MCF 10A (cell line): ENCODE measurements around the gene PIK3CB. TPM values are rescaled to one million over a fixed set of nuclear protein-coding genes. Genes with fewer than 3 reads are reported as not detected.

Experiments used
- BruUV-seq: library from RNA; stranded (reverse); fragments of 400-500 nt; replicated peaks from 2 replicates; lab custom pipeline; 2021; lab: Mats Ljungman, UMichigan
- CTCF ChIA-PET: fragments of 300-600 bp; sonication (Branson Sonifier 250); formaldehyde crosslinking; extraction: SDS; loops from one replicate; lab custom pipeline; 2021; ENCODE audit warnings: antibody characterized with exemption, inconsistent platforms; lab: Yijun Ruan, JAX
- POLR2A ChIA-PET: fragments of 300-600, 350-650 bp; sonication (Branson Sonifier 250); formaldehyde crosslinking; extraction: SDS; loops from one replicate; lab custom pipeline; 2020; ENCODE audit warnings: antibody characterized with exemption, inconsistent platforms; lab: Yijun Ruan, JAX
- DNase-seq: peaks from one replicate; pipeline ENCODE4 v3.0.0-alpha.2; 2018; ENCODE audit not compliant: unreplicated experiment
- H3K27ac Mint-ChIP-seq: one replicate; pipeline ENCODE4 v1.8.0; 2022; ENCODE audit warnings: mild to moderate bottlenecking, low read depth, mixed read lengths; ENCODE audit not compliant: unreplicated experiment
- H3K27me3 Mint-ChIP-seq: one replicate; pipeline ENCODE4 v1.8.0; 2022; ENCODE audit warnings: mixed read lengths; ENCODE audit not compliant: insufficient read depth, unreplicated experiment
- H3K36me3 Mint-ChIP-seq: one replicate; pipeline ENCODE4 v1.8.0; 2022; ENCODE audit warnings: mild to moderate bottlenecking, moderate library complexity, mixed read lengths; ENCODE audit not compliant: insufficient read depth, unreplicated experiment
- H3K4me1 Mint-ChIP-seq: one replicate; pipeline ENCODE4 v1.8.0; 2022; ENCODE audit warnings: mixed read lengths; ENCODE audit not compliant: insufficient read depth, unreplicated experiment
- H3K4me3 Mint-ChIP-seq: one replicate; pipeline ENCODE4 v1.8.0; 2022; ENCODE audit warnings: mild to moderate bottlenecking, moderate library complexity, mixed read lengths; ENCODE audit not compliant: unreplicated experiment
- H3K9me3 Mint-ChIP-seq: one replicate; pipeline ENCODE4 v1.8.0; 2022; ENCODE audit warnings: mixed read lengths; ENCODE audit not compliant: unreplicated experiment
- CTCF ChIP-seq: fragments of 200-600 bp; IDR thresholded peaks from one replicate; pipeline ENCODE4 v1.8.0; 2022; ENCODE audit warnings: antibody characterized with exemption, mild to moderate bottlenecking; ENCODE audit not compliant: unreplicated experiment
- intact Hi-C: fragments of 100-400 bp; cut with micrococcal nuclease; formaldehyde crosslinking; loops from 2 replicates; pipeline ENCODE4 v1.14.1; 2022
- total RNA-seq: library from RNA; stranded (reverse); gene quantifications from 2 replicates; pipeline ENCODE4 v1.2.3, GENCODE V29; 2022

PIK3CB gene
- total RNA-seq, 1 experiment from 2014 or later: 21.1 TPM

GRCh38 chr3:138646513-138646912 lies 188.2 kb downstream of the PIK3CB start:
- Mint-ChIP-seq H3K27me3 (no peaks in the 10 kb centered on the region), H3K4me1 (no peaks in the 10 kb centered on the region), H3K4me3 (no peak overlapping the region), H3K27ac (no peak overlapping the region), H3K36me3 (peaks cover 22% of the 10 kb centered on the region), H3K9me3 (peaks cover 10% of the 10 kb centered on the region)
- intact Hi-C loops: no loop called here
- ChIA-PET POLR2A (interaction anchor here (0.7 to 1.0 kb wide), 3 partner anchors 8 to 200 kb away, joined by 3 read pairs; no protein-coding TSS in a partner anchor), CTCF (no interaction called here)
- no peak for DNase-seq
- no peak for TF ChIP-seq CTCF
- BruUV-seq: no TSS peak

- no peaks in the 10 kb centered on the region for H3K4me1 Mint-ChIP-seq
- peaks cover 22% of the 10 kb centered on the region for H3K36me3 Mint-ChIP-seq
- no peak for TF ChIP-seq CTCF
- intact Hi-C loops: no loop called here
- peaks cover 10% of the 10 kb centered on the region for H3K9me3 Mint-ChIP-seq
- ChIA-PET POLR2A (interaction anchor here (0.7 to 1.0 kb wide), 3 partner anchors 8 to 199 kb away, joined by 3 read pairs; no protein-coding TSS in a partner anchor), CTCF (interaction anchor here (1.2 kb wide), 1 partner anchor 270 kb away, joined by 4 read pairs; no protein-coding TSS in a partner anchor)
- no TSS peak for BruUV-seq
- no peak overlapping the region for H3K4me3 Mint-ChIP-seq
- H3K27ac Mint-ChIP-seq: no peak overlapping the region
- H3K27me3 Mint-ChIP-seq: no peaks in the 10 kb centered on the region
- no peak for DNase-seq
Measured at GRCh38 chr3:138646008-138646407, 188.7 kb downstream of the PIK3CB start.

- Mint-ChIP-seq H3K27ac (no peak overlapping the region), H3K4me3 (no peak overlapping the region), H3K9me3 (peaks cover 10% of the 10 kb centered on the region), H3K4me1 (no peaks in the 10 kb centered on the region), H3K36me3 (peaks cover 5% of the 10 kb centered on the region), H3K27me3 (no peaks in the 10 kb centered on the region)
- ChIA-PET POLR2A (interaction anchor here (0.6 to 1.8 kb wide), 2 partner anchors 11 to 131 kb away, joined by 3 to 4 read pairs; no protein-coding TSS in a partner anchor), CTCF (interaction anchor here (0.6 to 0.9 kb wide), 3 partner anchors 35 to 280 kb away, joined by 3 read pairs; no protein-coding TSS in a partner anchor)
- intact Hi-C loops: no loop called here
- no TSS peak for BruUV-seq
- no peak for DNase-seq
- TF ChIP-seq CTCF: no peak
Measured at GRCh38 chr3:138642927-138643253, 191.8 kb downstream of the PIK3CB start.

GRCh38 chr3:138642226-138642926 lies 192.4 kb downstream of the PIK3CB start:
- peaks cover 5% of the 10 kb centered on the region for H3K36me3 Mint-ChIP-seq
- H3K4me3 Mint-ChIP-seq: no peak overlapping the region
- no peak overlapping the region for H3K27ac Mint-ChIP-seq
- POLR2A ChIA-PET: interaction anchor here (1.3 to 1.8 kb wide), 2 partner anchors 11 to 16 kb away, joined by 4 to 5 read pairs; no protein-coding TSS in a partner anchor
- CTCF ChIA-PET: interaction anchor here (0.9 to 2.0 kb wide), 2 partner anchors 273 to 281 kb away, joined by 3 to 5 read pairs; no protein-coding TSS in a partner anchor
- no TSS peak for BruUV-seq
- DNase-seq: no peak
- no peaks in the 10 kb centered on the region for H3K27me3 Mint-ChIP-seq
- peaks cover 10% of the 10 kb centered on the region for H3K9me3 Mint-ChIP-seq
- H3K4me1 Mint-ChIP-seq: no peaks in the 10 kb centered on the region
- TF ChIP-seq CTCF: no peak
- intact Hi-C loops: no loop called here
